B cell (primary cell): Measurements from ENCODE around the gene RNU1-2.

Experiments used
- EZH2 ChIP-seq: IDR thresholded peaks from 2 replicates; pipeline ENCODE4 v1.6.1; 2012; ENCODE audit warnings: borderline replicate concordance, low read depth, mild to moderate bottlenecking, moderate library complexity, low read length; ENCODE audit not compliant: insufficient read depth, poor library complexity, severe bottlenecking
- TF ChIP-seq, protein P1 (sequence below): fragments of 200-600 bp; IDR thresholded peaks from one replicate; pipeline ENCODE4 v1.8.0; 2022; ENCODE audit warnings: antibody characterized with exemption, mild to moderate bottlenecking

DNA sequence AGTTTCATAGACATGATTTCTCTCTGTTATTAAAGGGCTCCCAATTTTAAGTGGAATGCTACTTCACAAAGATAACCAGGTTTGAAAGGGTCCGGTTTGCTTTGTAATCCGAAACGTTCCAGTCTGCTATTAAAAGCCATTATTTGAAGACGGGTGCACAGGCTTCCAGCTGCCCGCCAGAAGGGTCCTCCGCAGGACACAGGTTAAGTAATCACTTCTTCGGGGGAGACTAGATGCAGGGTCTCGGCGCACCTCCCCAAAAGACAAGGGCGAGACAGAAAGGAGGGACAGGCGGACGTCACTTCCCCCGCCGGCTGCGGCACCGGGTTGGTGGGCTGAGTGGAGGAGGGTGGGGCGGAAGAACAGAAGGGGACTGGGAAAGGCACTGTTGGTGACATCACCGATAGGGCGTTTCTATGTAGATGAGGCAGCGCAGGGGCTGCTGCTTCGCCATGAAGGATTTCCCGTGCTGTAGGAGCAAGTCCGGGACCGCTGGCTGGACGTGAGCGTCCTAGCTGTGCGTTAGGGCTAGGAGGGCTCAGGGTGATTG is 8.9 kb downstream of the RNU1-2 start:
- TF ChIP-seq, protein P1, sequence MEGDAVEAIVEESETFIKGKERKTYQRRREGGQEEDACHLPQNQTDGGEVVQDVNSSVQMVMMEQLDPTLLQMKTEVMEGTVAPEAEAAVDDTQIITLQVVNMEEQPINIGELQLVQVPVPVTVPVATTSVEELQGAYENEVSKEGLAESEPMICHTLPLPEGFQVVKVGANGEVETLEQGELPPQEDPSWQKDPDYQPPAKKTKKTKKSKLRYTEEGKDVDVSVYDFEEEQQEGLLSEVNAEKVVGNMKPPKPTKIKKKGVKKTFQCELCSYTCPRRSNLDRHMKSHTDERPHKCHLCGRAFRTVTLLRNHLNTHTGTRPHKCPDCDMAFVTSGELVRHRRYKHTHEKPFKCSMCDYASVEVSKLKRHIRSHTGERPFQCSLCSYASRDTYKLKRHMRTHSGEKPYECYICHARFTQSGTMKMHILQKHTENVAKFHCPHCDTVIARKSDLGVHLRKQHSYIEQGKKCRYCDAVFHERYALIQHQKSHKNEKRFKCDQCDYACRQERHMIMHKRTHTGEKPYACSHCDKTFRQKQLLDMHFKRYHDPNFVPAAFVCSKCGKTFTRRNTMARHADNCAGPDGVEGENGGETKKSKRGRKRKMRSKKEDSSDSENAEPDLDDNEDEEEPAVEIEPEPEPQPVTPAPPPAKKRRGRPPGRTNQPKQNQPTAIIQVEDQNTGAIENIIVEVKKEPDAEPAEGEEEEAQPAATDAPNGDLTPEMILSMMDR: no peak
- no peak for TF ChIP-seq EZH2
